22Rv1 (cell line): ENCODE measurements around the gene ZBED4.

Experiments used
- H3K27ac ChIP-seq: fragments of 450-650 bp; 2 replicates; pipeline ENCODE4 v1.5.1; 2017
- ZFX ChIP-seq: fragments of 450-650 bp; IDR thresholded peaks from 2 replicates; pipeline ENCODE4 v1.6.1; 2017; ENCODE audit warnings: antibody characterized with exemption, borderline replicate concordance
- TF ChIP-seq, protein P1 (sequence below): fragments of 450-650 bp; IDR thresholded peaks from 2 replicates; pipeline ENCODE4 v1.5.1; 2017; ENCODE audit warnings: mild to moderate bottlenecking

Gene ZBED4

DNA sequence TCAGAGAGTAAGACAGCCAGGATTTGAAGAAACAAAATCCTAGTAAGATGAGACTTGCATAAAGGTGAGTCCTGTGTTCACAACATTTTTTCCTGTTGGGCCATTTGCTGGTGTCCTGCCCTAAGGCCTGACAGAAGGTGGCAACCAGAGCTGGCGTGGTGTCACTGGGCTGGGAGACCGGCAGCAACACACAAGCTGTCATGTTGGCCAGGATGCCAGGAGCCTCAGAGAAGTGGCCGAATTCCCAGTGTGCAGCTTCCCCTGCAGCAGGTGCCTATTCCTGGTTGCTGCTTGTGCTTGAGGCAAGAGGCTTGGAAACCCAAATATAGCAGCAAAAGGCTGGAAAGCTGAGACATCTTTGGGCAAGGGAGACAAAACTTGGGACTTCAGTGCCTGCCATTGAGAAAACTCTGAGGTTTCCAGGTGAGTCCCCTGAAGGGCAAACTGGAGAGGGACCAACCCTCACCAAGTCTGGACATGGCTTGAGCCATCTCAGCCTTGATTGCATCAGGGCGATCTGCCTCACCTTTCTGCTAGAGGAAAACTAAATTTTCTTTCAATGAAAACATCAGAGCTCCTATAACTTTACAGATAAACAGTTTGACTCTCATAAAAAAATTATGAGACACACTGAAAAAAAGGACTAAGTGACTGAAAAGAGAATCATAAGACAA, 38.7 kb downstream of the ZBED4 start:
- no peak for TF ChIP-seq ZFX
- TF ChIP-seq, protein P1, sequence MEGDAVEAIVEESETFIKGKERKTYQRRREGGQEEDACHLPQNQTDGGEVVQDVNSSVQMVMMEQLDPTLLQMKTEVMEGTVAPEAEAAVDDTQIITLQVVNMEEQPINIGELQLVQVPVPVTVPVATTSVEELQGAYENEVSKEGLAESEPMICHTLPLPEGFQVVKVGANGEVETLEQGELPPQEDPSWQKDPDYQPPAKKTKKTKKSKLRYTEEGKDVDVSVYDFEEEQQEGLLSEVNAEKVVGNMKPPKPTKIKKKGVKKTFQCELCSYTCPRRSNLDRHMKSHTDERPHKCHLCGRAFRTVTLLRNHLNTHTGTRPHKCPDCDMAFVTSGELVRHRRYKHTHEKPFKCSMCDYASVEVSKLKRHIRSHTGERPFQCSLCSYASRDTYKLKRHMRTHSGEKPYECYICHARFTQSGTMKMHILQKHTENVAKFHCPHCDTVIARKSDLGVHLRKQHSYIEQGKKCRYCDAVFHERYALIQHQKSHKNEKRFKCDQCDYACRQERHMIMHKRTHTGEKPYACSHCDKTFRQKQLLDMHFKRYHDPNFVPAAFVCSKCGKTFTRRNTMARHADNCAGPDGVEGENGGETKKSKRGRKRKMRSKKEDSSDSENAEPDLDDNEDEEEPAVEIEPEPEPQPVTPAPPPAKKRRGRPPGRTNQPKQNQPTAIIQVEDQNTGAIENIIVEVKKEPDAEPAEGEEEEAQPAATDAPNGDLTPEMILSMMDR: no peak
- no peak overlapping the region for H3K27ac ChIP-seq

DNA sequence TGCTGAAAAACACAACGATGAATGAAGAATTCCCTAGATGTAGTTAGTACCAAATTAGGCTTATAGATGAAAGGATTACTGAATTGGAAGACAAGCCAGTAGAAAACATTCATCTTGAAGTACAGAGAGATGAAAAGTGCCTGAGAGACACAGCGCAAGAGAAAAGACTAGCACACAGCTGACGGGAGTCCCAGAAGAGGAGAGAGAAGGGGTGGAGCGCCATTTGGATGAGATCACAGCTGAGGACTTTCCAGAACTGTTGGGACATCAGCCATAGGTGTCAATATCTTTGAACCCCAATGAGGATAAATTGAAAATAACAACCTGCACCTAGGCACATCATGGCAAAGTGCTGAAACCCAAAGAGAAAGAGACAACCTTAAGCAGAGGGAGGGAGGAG, 39.4 kb downstream of the ZBED4 start:
- H3K27ac ChIP-seq: no peak overlapping the region
- TF ChIP-seq, protein P1: no peak
- TF ChIP-seq ZFX: no peak

- H3K27ac ChIP-seq: no peak overlapping the region
- TF ChIP-seq ZFX: no peak
- TF ChIP-seq, protein P1: no peak
Measured at GRCh38 chr22:49894322-49895054, 40.8 kb downstream of the ZBED4 start.

GRCh38 chr22:49896201-49896600, 42.6 kb downstream of the ZBED4 start:
- no peak for TF ChIP-seq ZFX
- TF ChIP-seq, protein P1: no peak
- H3K27ac ChIP-seq: no peak overlapping the region

GRCh38 chr22:49897015-49897684, 43.5 kb downstream of the ZBED4 start:
- TF ChIP-seq, protein P1: no peak
- TF ChIP-seq ZFX: no peak
- no peak overlapping the region for H3K27ac ChIP-seq

GRCh38 chr22:49899530-49899929, 45.9 kb downstream of the ZBED4 start:
- H3K27ac ChIP-seq: no peak overlapping the region
- TF ChIP-seq, protein P1: no peak
